ENCODE results near the gene KBTBD12.
A peak's percentile ranks its signal among the peaks of the same experiment; 100 is the strongest.
"Not testable (repeated sequence)": the region's sequence is repeated elsewhere in the genome, so short reads cannot be mapped to it uniquely, and the experiment has no call there.

KBTBD12 gene

GRCh38 chr3:127903611-127904375, 11.2 kb upstream of the KBTBD12 start:
- no peak for DNase-seq (ENCODE audit: low spot score)

DNA sequence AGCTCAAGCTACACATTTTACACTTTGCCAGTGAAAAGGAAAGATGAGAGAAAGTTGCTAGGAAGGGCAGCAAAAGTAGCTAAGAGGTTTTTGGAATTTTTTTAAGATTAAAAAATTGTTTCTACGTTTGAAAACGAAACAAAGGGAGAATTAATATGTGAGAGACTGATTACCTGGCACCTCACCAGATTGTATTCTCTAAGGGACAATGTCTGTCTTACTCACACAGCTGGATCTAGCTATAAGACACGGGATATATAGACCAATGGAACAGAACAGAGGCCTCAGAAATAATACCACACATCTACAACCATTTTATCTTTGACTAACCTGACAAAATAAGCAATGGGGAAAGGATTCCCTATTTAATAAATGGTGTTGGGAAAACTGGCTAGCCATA, 9.5 kb upstream of the KBTBD12 start:
- no peak for DNase-seq (ENCODE audit: low spot score)

DNA sequence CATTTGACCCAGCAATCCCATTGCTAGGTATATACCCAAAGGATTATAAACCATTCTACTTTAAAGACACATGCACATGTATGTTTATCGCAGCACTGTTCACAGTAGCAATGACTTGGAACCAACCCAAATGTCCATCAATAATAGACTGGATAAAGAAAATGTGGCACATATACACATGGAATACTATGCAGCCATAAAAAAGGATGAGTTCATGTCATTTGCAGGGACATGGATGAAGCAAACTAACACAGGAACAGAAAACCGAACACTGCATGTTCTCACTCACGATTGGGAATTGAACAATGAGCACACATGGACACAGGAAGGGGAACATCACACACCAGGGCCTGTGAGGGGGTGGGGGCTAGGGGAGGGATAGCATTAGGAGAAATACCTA, 8.4 kb upstream of the KBTBD12 start:
- DNase-seq (ENCODE audit: low spot score), result not testable (repeated sequence)

DNA sequence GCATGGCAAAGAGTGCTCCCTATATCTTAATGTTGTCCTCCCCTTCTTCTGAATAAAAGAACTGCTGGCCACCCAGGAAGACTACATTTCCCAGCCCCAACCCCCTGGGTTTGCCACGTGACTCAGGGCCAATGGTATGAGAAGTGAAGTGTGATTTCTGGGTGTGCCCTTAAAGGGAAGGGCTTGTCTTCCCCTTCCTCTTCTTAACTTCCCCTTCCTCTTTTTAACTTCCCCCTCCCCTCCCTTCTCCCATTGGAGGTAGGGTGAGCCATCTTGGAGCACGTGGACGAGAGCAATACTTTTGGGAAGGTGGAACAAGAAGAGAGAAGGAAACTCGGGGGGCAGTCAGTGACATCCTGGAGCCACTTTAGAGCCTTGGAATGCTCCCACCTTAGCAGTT, 6.8 kb upstream of the KBTBD12 start:
- DNase-seq (ENCODE audit: low spot score), result no peak

DNA sequence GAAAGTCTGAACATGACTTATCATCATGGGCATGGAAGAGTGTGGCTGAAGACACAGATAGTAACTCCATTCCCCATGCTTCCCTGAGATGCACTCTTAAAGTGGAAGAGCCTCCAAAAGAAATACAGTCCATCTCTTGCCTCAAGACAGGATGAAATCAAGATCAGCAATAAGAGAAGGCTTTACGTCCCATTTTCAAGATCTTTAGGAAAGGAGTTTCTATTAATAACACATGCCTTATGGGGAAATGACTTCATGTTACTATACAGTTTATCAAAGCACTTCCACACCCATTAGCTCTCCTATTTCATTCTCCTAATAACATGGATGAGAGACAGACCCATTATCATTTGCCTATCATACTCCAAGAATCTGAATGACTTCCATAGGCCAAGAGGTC, 6.1 kb upstream of the KBTBD12 start:
- no peak for DNase-seq (ENCODE audit: low spot score)

- no peak for DNase-seq (ENCODE audit: low spot score)
These were observed 5.4 kb upstream of the KBTBD12 start for GRCh38 chr3:127909646-127910045.

DNA sequence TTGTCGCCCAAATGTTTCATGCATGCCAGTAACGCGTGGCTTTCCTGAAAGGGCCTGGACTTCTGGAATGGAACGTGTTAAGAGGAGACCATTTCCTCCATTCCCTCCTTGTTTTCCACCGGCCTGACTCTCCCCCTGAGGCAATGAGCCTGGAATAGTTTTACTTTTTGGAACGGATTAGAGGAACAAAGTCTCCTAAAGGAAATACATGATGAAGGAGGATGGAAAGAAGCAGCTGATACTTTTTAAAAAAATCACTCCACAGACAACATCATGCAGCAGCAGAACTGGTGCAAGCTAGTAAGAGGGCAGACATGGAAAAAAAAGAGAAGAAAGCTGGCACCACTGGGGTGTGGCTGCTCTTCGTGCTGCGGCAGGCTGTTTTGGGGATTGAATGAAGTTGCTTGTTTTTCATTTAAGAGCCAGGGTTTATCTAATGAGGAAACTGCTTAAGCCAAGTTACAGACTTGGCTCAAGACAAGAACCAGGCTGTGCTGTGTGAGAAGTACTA, 3.6 kb upstream of the KBTBD12 start:
- peak; percentile 34 for DNase-seq (ENCODE audit: low spot score)

GRCh38 chr3:127913841-127914240, 1.2 kb upstream of the KBTBD12 start:
- not testable (repeated sequence) for DNase-seq (ENCODE audit: low spot score)

DNA sequence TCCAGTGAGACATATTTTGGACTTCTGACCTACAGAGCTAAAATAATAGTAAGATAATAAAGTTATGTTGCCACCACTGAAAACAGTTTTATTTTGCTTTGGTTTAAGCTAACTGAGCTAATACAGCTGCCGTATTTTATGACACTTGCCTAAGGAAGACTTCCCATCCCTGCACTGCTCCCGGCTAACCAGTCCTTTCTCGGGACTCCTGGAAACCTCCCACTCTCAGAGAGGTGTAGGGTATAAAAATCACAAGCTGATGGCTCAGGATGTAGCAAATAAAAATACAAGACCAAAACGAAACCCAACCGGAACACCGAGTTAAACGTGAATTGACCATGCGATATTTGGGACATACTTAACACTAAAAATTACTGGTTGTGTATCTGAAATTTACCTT, 448 bp upstream of the KBTBD12 start:
- no peak for DNase-seq (ENCODE audit: low spot score)

DNA sequence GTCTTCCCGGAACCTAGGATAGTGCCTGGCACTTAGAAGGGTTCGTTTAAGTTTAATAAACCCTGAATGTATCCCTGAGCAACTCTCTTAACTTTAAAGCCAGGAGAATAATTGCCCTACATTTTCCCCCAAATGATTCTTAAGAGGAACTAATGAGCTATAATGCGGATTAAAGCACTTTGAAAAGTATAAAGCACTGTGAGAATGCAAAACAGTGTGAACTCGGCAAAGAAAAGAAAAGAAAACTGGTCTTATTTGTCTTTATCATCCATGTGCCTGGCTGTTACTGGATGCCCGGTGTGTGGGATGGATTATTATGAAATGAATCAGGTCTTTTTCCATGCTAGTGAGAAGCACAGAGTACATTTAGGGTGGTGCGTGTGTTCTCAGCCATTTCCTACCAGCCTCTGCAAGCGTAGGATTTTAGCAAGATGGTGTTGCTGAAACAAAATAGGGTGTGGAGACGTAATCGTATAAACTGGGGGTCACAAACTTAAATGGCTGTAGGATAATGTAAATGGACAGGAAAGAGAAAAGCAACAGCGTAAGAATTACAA, 983 bp downstream of the KBTBD12 start:
- DNase-seq (ENCODE audit: low spot score), result no peak

DNA sequence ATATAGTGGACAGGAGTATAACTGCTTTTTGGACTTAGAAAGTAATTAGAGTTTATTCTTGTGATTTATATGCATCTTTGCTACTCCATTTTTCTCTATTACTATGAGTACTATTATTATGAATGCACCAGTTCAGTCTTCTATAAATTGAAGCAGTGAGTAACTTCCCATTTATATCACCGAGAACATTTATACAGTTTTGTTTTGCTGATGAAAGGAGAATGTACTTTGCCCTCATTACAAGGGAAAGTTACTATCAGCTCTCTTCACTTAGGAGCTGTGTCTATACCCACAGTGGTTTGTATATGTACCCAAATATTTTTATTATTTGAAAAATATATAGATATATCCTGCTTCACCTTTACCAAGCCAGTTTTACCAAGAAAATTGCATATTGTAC, 5.7 kb downstream of the KBTBD12 start:
- DNase-seq (ENCODE audit: low spot score), result no peak

DNA sequence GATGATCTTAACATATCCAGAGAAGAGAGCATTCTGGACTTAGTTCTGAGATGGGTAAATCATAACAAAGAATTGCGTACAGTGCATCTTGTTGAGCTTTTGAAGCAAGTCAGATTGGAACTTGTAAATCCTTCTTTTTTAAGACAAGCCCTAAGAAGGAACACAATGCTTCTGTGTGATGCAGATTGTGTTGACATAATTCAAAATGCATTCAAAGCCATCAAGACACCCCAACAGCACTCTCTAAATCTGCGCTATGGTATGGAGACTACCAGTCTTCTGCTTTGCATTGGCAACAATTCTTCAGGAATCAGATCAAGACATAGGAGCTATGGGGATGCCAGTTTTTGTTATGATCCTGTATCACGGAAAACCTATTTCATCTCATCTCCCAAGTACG, 8.6 kb downstream of the KBTBD12 start:
- DNase-seq (ENCODE audit: low spot score), result no peak

DNA sequence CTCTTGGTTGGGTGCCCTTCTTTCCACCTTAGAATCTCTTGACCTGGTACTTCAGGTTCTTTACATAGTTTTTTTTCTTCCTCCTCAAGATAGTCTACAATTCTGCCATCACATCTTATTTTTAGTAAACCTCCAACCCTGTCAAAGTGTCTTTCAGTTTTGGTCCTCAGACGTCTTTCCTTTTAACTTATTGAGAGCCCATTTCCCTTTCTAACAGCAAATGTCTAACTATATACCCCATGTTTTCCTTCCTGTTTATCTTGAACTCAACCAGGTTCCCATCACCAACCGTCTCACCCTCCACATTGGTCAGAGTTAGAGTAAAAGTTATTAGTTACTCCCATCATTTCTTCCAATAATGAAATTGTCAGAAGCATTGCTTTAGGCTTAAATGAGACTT, 10.4 kb downstream of the KBTBD12 start:
- no peak for DNase-seq (ENCODE audit: low spot score)

DNA sequence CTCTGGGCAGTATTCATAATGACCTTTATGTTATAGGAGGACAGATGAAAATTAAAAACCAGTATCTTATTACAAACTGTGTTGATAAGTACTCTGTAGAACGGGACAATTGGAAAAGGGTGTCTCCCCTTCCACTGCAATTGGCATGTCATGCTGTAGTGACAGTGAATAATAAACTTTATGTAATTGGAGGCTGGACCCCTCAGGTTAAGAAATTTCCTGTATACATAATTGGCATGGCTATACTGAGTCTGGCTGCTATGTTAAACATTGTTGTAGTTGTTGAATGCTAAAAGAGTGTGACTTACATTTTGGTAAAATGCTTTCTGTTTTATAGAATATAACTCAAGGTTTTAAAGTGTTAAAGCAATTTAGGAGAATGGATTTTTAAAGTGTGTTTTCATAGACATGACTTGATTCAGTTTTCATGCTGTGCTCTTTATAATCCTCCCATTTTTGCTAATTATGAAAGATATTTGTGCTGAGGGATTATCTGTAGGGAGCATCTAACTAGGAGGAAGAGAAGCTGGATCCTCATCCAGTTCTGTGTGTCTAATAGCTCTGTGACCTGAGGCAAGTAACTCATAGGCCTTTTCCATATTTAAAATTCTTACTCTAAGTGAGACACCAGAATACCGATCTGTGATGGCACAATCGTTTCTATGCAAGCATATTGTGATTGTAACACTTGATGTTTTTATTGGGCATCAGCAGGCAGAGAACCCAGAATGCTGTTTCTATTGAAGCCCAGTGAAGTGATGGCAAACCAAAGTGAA, 13.0 kb downstream of the KBTBD12 start:
- DNase-seq (ENCODE audit: low spot score), result no peak

DNA sequence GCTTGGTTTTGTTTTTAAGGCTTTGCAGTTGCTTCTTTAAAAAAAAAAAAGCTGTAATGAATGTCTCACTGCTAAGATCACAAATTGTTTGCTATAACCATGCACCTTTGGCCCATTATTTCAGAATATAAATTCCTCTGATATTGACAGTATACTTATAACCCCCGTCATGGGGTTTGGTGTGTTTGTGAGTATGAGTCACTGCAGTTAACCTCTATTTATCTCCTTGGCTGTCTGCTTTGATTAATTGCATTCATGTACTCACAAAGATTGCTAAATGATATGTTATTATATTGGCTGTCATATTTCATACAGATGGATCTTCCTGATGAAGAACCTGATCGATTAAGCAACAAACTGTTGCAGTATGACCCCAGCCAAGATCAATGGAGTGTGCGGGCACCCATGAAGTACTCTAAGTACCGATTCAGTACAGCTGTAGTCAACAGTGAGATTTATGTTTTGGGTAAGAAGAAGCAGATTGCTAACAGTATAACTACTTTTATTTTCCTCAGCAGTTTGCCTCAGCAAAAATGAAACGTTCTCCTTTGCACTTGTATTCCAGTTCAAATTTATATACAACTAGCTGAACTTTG, 14.9 kb downstream of the KBTBD12 start:
- no peak for DNase-seq (ENCODE audit: low spot score)

DNA sequence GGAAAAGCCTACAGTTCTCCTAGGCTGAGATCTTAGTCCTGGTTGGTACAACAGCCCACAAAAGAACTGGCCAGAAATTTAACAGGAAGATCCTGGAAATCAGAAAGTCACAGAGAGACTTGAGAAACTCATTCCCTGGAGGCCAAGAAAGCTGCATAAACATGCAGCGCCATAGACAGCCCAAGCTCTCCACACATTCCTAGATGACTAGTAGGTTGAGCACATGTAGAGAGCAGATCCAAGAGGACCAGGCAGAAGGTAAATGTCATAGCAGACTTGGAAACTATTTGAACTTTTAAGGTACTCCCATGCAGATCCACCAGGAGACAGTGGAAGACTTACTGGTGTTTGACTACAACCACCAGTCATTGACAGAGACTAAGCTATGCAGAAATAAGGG, 18.4 kb downstream of the KBTBD12 start:
- no peak for DNase-seq (ENCODE audit: low spot score)

DNA sequence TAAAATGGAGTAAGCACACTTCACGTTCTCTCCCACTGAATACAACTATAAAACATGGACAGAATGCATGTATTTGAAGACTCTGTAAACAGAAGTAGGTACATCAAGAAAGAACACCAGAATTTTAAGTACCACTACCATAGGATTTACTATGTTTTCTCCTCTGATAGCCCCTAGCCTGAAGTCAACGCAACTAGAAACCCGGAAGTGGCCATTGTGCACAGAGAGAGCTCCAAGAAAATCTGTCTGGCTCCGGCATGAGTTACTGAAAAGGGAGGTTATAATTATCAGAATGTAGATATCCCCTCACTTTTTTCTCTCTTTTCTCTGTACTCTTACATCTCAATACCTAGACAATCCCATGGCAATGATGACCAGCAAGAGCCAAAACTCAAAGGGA, 23.8 kb downstream of the KBTBD12 start:
- DNase-seq (ENCODE audit: low spot score), result no peak

DNA sequence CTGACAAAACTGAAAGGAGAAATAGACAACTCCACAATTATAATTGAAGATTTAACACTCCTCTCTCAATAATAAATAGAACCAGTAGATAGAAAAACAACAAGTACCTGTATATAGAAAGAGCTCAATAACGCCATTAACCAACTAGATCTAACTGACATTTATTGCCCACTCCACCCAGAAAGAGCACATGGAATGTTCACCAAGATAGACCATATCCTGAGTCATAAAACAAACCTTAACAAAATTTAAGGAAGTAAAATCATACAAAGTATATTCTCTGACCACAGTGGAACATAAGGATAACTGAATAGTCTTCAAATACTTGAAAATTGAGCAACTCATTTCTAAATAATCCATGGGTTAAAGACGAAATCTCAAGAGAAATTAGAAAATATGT, 25.1 kb downstream of the KBTBD12 start:
- DNase-seq (ENCODE audit: low spot score), result no peak

DNA sequence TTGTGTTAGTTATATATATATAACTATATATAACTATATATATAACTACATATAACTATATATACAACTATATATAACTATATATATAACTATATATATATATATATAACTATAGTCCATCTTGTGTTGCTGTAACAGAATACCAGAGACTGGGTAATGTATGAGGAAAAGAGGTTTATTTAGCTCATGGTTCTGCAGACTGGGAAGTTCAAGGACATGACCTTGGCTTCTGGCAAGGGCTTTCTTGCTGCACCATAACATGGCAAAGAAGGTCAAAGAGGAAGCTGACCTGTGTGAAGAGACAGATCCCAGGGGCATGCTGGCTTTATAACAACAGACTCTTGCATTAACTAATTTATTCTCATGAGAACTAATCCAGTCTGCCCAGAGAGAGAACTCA, 27.6 kb downstream of the KBTBD12 start:
- no peak for DNase-seq (ENCODE audit: low spot score)

DNA sequence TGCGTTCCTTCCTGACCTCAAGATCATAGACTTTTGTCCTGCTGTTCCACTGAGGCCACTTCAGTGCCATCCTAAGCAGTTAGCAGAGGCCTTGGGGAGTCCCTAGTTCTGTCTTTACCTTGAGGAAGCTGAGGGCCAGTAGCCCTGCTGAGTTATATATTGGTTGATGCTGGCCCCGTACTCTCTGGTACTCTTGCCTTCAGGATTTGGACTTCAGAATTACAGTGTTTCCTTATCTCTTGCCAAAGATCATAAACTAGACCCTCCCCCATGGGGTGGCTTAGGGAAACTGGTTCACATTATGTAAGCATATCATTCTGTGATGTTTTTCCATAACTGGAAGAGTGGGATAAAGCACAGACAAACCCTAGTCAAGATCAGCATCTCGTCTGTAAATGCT, 33.2 kb downstream of the KBTBD12 start:
- no peak for DNase-seq (ENCODE audit: low spot score)

- DNase-seq (ENCODE audit: low spot score), result no peak
These were observed 34.5 kb downstream of the KBTBD12 start for GRCh38 chr3:127949446-127950055.

GRCh38 chr3:127951276-127951675, 36.2 kb downstream of the KBTBD12 start:
- DNase-seq (ENCODE audit: low spot score), result no peak

All from COLO829 (cell line).